Measurements from ENCODE around the gene GPR65.

GPR65 gene

GRCh38 chr14:88005050-88005481 is at the start of gene GPR65:
Gene GPR65, plus strand, starts transcription at chr14:88005135. Its CDS starts 5,713 bp downstream, at chr14:88010848.
- no peak for DNase-seq (ENCODE audit: low read depth in 1 of 2, low spot score in 1 of 2)

- no peak for DNase-seq (ENCODE audit: low read depth in 1 of 2, low spot score in 1 of 2)
Measured at GRCh38 chr14:87955501-87955900, 49.4 kb upstream of the GPR65 start.

GRCh38 chr14:87960013-87960787 is 44.7 kb upstream of the GPR65 start:
- no peak for DNase-seq (ENCODE audit: low read depth in 1 of 2, low spot score in 1 of 2)

GRCh38 chr14:87961246-87961645 is 43.7 kb upstream of the GPR65 start:
- DNase-seq (ENCODE audit: low read depth in 1 of 2, low spot score in 1 of 2) = no peak

GRCh38 chr14:87966816-87967215 is 38.1 kb upstream of the GPR65 start:
- no peak for DNase-seq (ENCODE audit: low read depth in 1 of 2, low spot score in 1 of 2)

- no peak for DNase-seq (ENCODE audit: low read depth in 1 of 2, low spot score in 1 of 2)
Measured at GRCh38 chr14:87967496-87967895, 37.4 kb upstream of the GPR65 start.

- no peak for DNase-seq (ENCODE audit: low read depth in 1 of 2, low spot score in 1 of 2)
Measured at GRCh38 chr14:87971010-87971409, 33.9 kb upstream of the GPR65 start.

GRCh38 chr14:87975636-87976035 is 29.3 kb upstream of the GPR65 start:
- DNase-seq (ENCODE audit: low read depth in 1 of 2, low spot score in 1 of 2) = no peak

- no peak for DNase-seq (ENCODE audit: low read depth in 1 of 2, low spot score in 1 of 2)
Measured at GRCh38 chr14:87979689-87980088, 25.2 kb upstream of the GPR65 start.

GRCh38 chr14:87989221-87989955 is 15.5 kb upstream of the GPR65 start:
- DNase-seq (ENCODE audit: low read depth in 1 of 2, low spot score in 1 of 2) = no peak

- DNase-seq (ENCODE audit: low read depth in 1 of 2, low spot score in 1 of 2) = no peak
Measured at GRCh38 chr14:87989956-87990299, 15.0 kb upstream of the GPR65 start.

GRCh38 chr14:87990682-87991081 is 14.3 kb upstream of the GPR65 start:
- DNase-seq (ENCODE audit: low read depth in 1 of 2, low spot score in 1 of 2) = no peak

GRCh38 chr14:87992346-87992717 is 12.6 kb upstream of the GPR65 start:
- DNase-seq (ENCODE audit: low read depth in 1 of 2, low spot score in 1 of 2) = peak in 1 of 2 donors; percentile 2

- DNase-seq (ENCODE audit: low read depth in 1 of 2, low spot score in 1 of 2) = peak; percentile 87 to 92
Measured at GRCh38 chr14:87992718-87993628, 12.0 kb upstream of the GPR65 start, which contains the start of gene GALC. Gene GALC, minus strand, starts transcription at chr14:87993182. Its CDS starts 18 bp downstream, at chr14:87993164.

GRCh38 chr14:87994974-87995373 is 10.0 kb upstream of the GPR65 start:
- DNase-seq (ENCODE audit: low read depth in 1 of 2, low spot score in 1 of 2) = no peak

GRCh38 chr14:87995500-87996290 is 9.2 kb upstream of the GPR65 start:
- no peak for DNase-seq (ENCODE audit: low read depth in 1 of 2, low spot score in 1 of 2)

- no peak for DNase-seq (ENCODE audit: low read depth in 1 of 2, low spot score in 1 of 2)
Measured at GRCh38 chr14:87996291-87996592, 8.7 kb upstream of the GPR65 start.

- no peak for DNase-seq (ENCODE audit: low read depth in 1 of 2, low spot score in 1 of 2)
Measured at GRCh38 chr14:87998482-87998881, 6.5 kb upstream of the GPR65 start.

- DNase-seq (ENCODE audit: low read depth in 1 of 2, low spot score in 1 of 2) = no peak
Measured at GRCh38 chr14:87999277-87999676, 5.7 kb upstream of the GPR65 start.

- no peak for DNase-seq (ENCODE audit: low read depth in 1 of 2, low spot score in 1 of 2)
Measured at GRCh38 chr14:88002421-88003075, 2.4 kb upstream of the GPR65 start.

Measured in stimulated activated CD4-positive, alpha-beta T cell treated with anti-CD3 and anti-CD28 coated beads, Interleukin-15, amount 100 ng/mL, for 1 hour (primary cell).